Measurements from ENCODE around the gene CALML5. TPM values are rescaled to one million over a fixed set of nuclear protein-coding genes. Genes with fewer than 3 reads are reported as not detected.

CALML5 gene
- total and polyA plus RNA-seq, 9 of the 15 experiments (the other 6 are each of a cell fraction or from before 2014, with no cell fraction given), result not detected

GRCh38 chr10:5449823-5450222 lies 49.5 kb downstream of the CALML5 start (continued):
- TF ChIP-seq NELFE (IDR thresholded peaks at IDR 0.05; ENCODE audit: insufficient read depth, insufficient read length), result no peak
- no peak for TF ChIP-seq HDGF (IDR thresholded peaks at IDR 0.05)
- TF ChIP-seq MYBL2 (IDR thresholded peaks at IDR 0.05; ENCODE audit: low read depth), result no peak
- TF ChIP-seq MYBL2 (CRISPR knock-in tag; IDR thresholded peaks at IDR 0.05; ENCODE audit: borderline replicate concordance), result no peak
- peak; percentile 67 for TF ChIP-seq TEAD4 (IDR thresholded peaks at IDR 0.05; ENCODE audit: low read length)
- TF ChIP-seq TEAD4 (CRISPR knock-in tag; IDR thresholded peaks at IDR 0.05; ENCODE audit: borderline replicate concordance), result no peak
- 0 out of 4 replicates have a peak, but pooled peaks of 1 of the 2 experiments have one; percentile 33 for TF ChIP-seq ZNF318 (IDR thresholded peaks at IDR 0.05; ENCODE audit: borderline replicate concordance in 1 of 2, low read depth in 1 of 2)
- TF ChIP-seq TCF3 (CRISPR knock-in tag; IDR thresholded peaks at IDR 0.05), result peak; percentile 61
- no peak for TF ChIP-seq CBX2 (IDR thresholded peaks at IDR 0.05; ENCODE audit: insufficient read depth, low read length, poor library complexity, severe bottlenecking)
- peak in 1 of 2 experiments; percentile 76; a peak in 1 of 4 replicates for TF ChIP-seq HDAC1 (IDR thresholded peaks at IDR 0.05)
- TF ChIP-seq SMAD4 (CRISPR knock-in tag; conservative IDR thresholded peaks at IDR 0.05), result 0 out of 2 replicates have a peak, but pooled peaks have one; percentile 41
- peak; percentile 22 for TF ChIP-seq SMARCB1 (IDR thresholded peaks at IDR 0.05; ENCODE audit: insufficient read length, low read depth)
- peak; percentile 61; the same call in 1 of the 2 replicates for TF ChIP-seq MYC (IDR thresholded peaks at IDR 0.05; ENCODE audit: low read depth, low read length)
- no peak for TF ChIP-seq MYC (CRISPR knock-in tag; IDR thresholded peaks at IDR 0.05; ENCODE audit: borderline replicate concordance, low read depth)
- no peak for TF ChIP-seq ETV5 (CRISPR knock-in tag; IDR thresholded peaks at IDR 0.05; ENCODE audit: low read depth)
- peak; percentile 68 for TF ChIP-seq SOX6 (IDR thresholded peaks at IDR 0.05)
